AG08395 (cell line): ENCODE measurements around the gene TMEM131.
"Not testable (repeated sequence)": the region's sequence is repeated elsewhere in the genome, so short reads cannot be mapped to it uniquely, and the experiment has no call there.

Experiments used
- DNase-seq: peaks from one replicate; pipeline ENCODE4 v3.0.0; 2012; ENCODE audit warnings: mixed read lengths, low spot score

The TMEM131 gene

GRCh38 chr2:97724501-97724900 lies 271.2 kb downstream of the TMEM131 start:
- no peak for DNase-seq

- no peak for DNase-seq
These were observed 271.7 kb downstream of the TMEM131 start for GRCh38 chr2:97724073-97724410.

- DNase-seq: no peak
These were observed 272.3 kb downstream of the TMEM131 start for GRCh38 chr2:97723156-97724072.

- no peak for DNase-seq
These were observed 273.5 kb downstream of the TMEM131 start for GRCh38 chr2:97722227-97722626.

- no peak for DNase-seq
These were observed 275.0 kb downstream of the TMEM131 start for GRCh38 chr2:97720746-97721145.

GRCh38 chr2:97719362-97720155 lies 276.2 kb downstream of the TMEM131 start:
- DNase-seq: no peak

- no peak for DNase-seq
These were observed 276.8 kb downstream of the TMEM131 start for GRCh38 chr2:97718942-97719341.

- DNase-seq: no peak
These were observed 277.5 kb downstream of the TMEM131 start for GRCh38 chr2:97718051-97718882.

- DNase-seq: no peak
These were observed 278.1 kb downstream of the TMEM131 start for GRCh38 chr2:97717613-97717995.

GRCh38 chr2:97716695-97717612 lies 278.8 kb downstream of the TMEM131 start:
- DNase-seq: no peak

- DNase-seq: no peak
These were observed 279.6 kb downstream of the TMEM131 start for GRCh38 chr2:97715951-97716694.

GRCh38 chr2:97714950-97715652 lies 280.6 kb downstream of the TMEM131 start:
- DNase-seq: no peak

GRCh38 chr2:97714084-97714949 lies 281.4 kb downstream of the TMEM131 start:
- DNase-seq: no peak

- DNase-seq: no peak
These were observed 282.3 kb downstream of the TMEM131 start, which contains the start of gene ZAP70 for GRCh38 chr2:97713296-97714083. Gene ZAP70 (plus strand): TSS chr2:97713576. CDS start chr2:97724037, 10,461 bp downstream.

GRCh38 chr2:97712693-97713295 lies 283.0 kb downstream of the TMEM131 start:
- no peak for DNase-seq

- DNase-seq: not testable (repeated sequence)
These were observed 283.6 kb downstream of the TMEM131 start for GRCh38 chr2:97712175-97712574.

- no peak for DNase-seq
These were observed 284.4 kb downstream of the TMEM131 start for GRCh38 chr2:97711394-97711711.

GRCh38 chr2:97708608-97709007 lies 287.1 kb downstream of the TMEM131 start:
- no peak for DNase-seq
